GM19395 (cell line): ENCODE results near the gene GSTO2.
A peak's percentile ranks its signal among the peaks of the same experiment; 100 is the strongest.
"Not testable (repeated sequence)": the region's sequence is repeated elsewhere in the genome, so short reads cannot be mapped to it uniquely, and the experiment has no call there.

ENCODE experiments used
- ATAC-seq: cut with Tn5 transposase; IDR thresholded peaks from one replicate; pipeline ENCODE4 v1.9.1; 2021; ENCODE audit warnings: mild to moderate bottlenecking, moderate library complexity; ENCODE audit not compliant: unreplicated experiment

GSTO2 gene

GRCh38 chr10:104268713-104269645 lies at the start of gene GSTO2:
Gene GSTO2, plus strand, starts transcription at chr10:104269184. Its CDS starts 5,732 bp downstream, at chr10:104274916.
- peak; percentile 99 for ATAC-seq

- no peak for ATAC-seq
Measured at GRCh38 chr10:104220522-104220921, 48.5 kb upstream of the GSTO2 start.

GRCh38 chr10:104223304-104223703 lies 45.7 kb upstream of the GSTO2 start:
- no peak for ATAC-seq

- ATAC-seq, result no peak
Measured at GRCh38 chr10:104230490-104230889, 38.5 kb upstream of the GSTO2 start.

- ATAC-seq, result peak; percentile 100
Measured at GRCh38 chr10:104231784-104232612, 37.0 kb upstream of the GSTO2 start, which contains the start of gene CFAP43. Gene CFAP43, minus strand, starts transcription at chr10:104232364. Its CDS starts 118 bp downstream, at chr10:104232246.

GRCh38 chr10:104232613-104233102 lies 36.3 kb upstream of the GSTO2 start:
- ATAC-seq, result no peak

- no peak for ATAC-seq
Measured at GRCh38 chr10:104233817-104234216, 35.2 kb upstream of the GSTO2 start.

- ATAC-seq, result no peak
Measured at GRCh38 chr10:104234934-104235333, 34.0 kb upstream of the GSTO2 start.

GRCh38 chr10:104235801-104236200 lies 33.2 kb upstream of the GSTO2 start:
- no peak for ATAC-seq

- ATAC-seq, result no peak
Measured at GRCh38 chr10:104240078-104240477, 28.9 kb upstream of the GSTO2 start.

GRCh38 chr10:104242545-104242944 lies 26.4 kb upstream of the GSTO2 start:
- no peak for ATAC-seq

GRCh38 chr10:104243009-104243408 lies 26.0 kb upstream of the GSTO2 start:
- ATAC-seq, result not testable (repeated sequence)

- no peak for ATAC-seq
Measured at GRCh38 chr10:104243512-104243911, 25.5 kb upstream of the GSTO2 start.

GRCh38 chr10:104245066-104245632 lies 23.8 kb upstream of the GSTO2 start:
- no peak for ATAC-seq

GRCh38 chr10:104246976-104247375 lies 22.0 kb upstream of the GSTO2 start:
- no peak for ATAC-seq

GRCh38 chr10:104247513-104248146 lies 21.4 kb upstream of the GSTO2 start:
- ATAC-seq, result no peak

- ATAC-seq, result not testable (repeated sequence)
Measured at GRCh38 chr10:104248931-104249330, 20.1 kb upstream of the GSTO2 start.

- no peak for ATAC-seq
Measured at GRCh38 chr10:104250371-104250770, 18.6 kb upstream of the GSTO2 start.

GRCh38 chr10:104251443-104251842 lies 17.5 kb upstream of the GSTO2 start:
- no peak for ATAC-seq

- ATAC-seq, result no peak
Measured at GRCh38 chr10:104252368-104252767, 16.6 kb upstream of the GSTO2 start.

- no peak for ATAC-seq
Measured at GRCh38 chr10:104253106-104253505, 15.9 kb upstream of the GSTO2 start.
